Mucosa of descending colon (tissue), 3 donors: Measurements from ENCODE around the gene PLGRKT. TPM values are rescaled to one million over a fixed set of nuclear protein-coding genes. Genes with fewer than 3 reads are reported as not detected.
"Not testable (repeated sequence)": the region's sequence is repeated elsewhere in the genome, so short reads cannot be mapped to it uniquely, and the experiment has no call there.

ENCODE experiments used
- ATAC-seq: fragments of 200-7000 bp; cut with Tn5 transposase; one replicate; pipeline ENCODE4 v1.9.1; 2020; ENCODE audit warnings: mild to moderate bottlenecking, moderate library complexity
- DNase-seq, 3 donors: peaks; one replicate each; pipeline ENCODE4 v3.0.0-alpha.2; 2020
- H3K36me3 ChIP-seq: fragments of 200-600 bp; one replicate; pipeline ENCODE4 v1.8.0; 2021; ENCODE audit warnings: low read depth, mild to moderate bottlenecking
- H3K4me1 ChIP-seq: fragments of 200-600 bp; one replicate; pipeline ENCODE4 v1.8.0; 2021; ENCODE audit warnings: low read depth, mild to moderate bottlenecking
- H3K4me3 ChIP-seq: fragments of 200-600 bp; one replicate; pipeline ENCODE4 v1.8.0; 2021; ENCODE audit warnings: mild to moderate bottlenecking
- H3K9me3 ChIP-seq: fragments of 200-600 bp; one replicate; pipeline ENCODE4 v1.8.0; 2021; ENCODE audit warnings: mild to moderate bottlenecking
- intact Hi-C, 2 donors: fragments of 100-400 bp; cut with DNase I in 1 of 2; cut with micrococcal nuclease in 1 of 2; formaldehyde crosslinking; loops; one replicate each; pipeline versions ENCODE4 v1.11.0 to v1.11.1; 2022; cut with DNase I, micrococcal nuclease
- total RNA-seq, 3 donors: library from RNA; stranded (reverse); fragmentation: NEBNext Ultra II Directional in 2 of 3; extraction: Animal tissue kit (Norgen Biotek cat#: 25700) in 2 of 3; gene quantifications; one replicate each; pipeline versions ENCODE4 v1.2.1 to v1.2.4, GENCODE V29; 2021 to 2023
- TF ChIP-seq, protein P1 (sequence below): fragments of 200-600 bp; IDR thresholded peaks from one replicate; pipeline ENCODE4 v1.8.0; 2022; ENCODE audit warnings: antibody characterized with exemption, mild to moderate bottlenecking
- donor health status: DM: no; HTN: no; CAD: no; lungs with moderate emphysema.
- donor health status: DM: no; HTN: no; CAD: no.
- donor health status: DM: no; HTN: yes; CAD: no.

PLGRKT gene
- total RNA-seq, 3 donors from 2014 or later: 34.0 to 67.1 (median 53.0) TPM

DNA sequence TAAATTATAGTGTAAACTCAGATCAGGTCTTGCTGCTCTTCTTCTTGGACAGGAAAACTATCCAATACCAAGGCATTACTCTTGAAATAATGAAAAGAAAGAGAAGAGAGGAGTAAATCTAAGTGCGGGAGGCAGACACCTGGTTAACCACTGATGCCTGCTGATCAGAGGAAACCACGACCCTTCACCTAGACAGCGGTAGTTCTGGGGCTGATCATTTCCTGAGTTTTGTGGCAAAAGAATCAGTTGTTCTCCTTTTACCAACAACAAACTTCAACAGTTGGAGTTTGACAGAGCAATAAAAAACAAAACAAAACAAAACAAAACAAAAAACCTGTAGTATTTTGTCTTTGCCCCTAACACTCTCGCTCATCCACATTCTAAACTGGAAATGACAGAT is 101.0 kb downstream of the PLGRKT start:
- ATAC-seq: no peak
- intact Hi-C loops: no loop called here
- H3K4me3 ChIP-seq: no peak overlapping the region
- H3K9me3 ChIP-seq: no peaks in the 10 kb centered on the region
- DNase-seq: no peak
- H3K36me3 ChIP-seq: no peaks in the 10 kb centered on the region
- TF ChIP-seq, protein P1, sequence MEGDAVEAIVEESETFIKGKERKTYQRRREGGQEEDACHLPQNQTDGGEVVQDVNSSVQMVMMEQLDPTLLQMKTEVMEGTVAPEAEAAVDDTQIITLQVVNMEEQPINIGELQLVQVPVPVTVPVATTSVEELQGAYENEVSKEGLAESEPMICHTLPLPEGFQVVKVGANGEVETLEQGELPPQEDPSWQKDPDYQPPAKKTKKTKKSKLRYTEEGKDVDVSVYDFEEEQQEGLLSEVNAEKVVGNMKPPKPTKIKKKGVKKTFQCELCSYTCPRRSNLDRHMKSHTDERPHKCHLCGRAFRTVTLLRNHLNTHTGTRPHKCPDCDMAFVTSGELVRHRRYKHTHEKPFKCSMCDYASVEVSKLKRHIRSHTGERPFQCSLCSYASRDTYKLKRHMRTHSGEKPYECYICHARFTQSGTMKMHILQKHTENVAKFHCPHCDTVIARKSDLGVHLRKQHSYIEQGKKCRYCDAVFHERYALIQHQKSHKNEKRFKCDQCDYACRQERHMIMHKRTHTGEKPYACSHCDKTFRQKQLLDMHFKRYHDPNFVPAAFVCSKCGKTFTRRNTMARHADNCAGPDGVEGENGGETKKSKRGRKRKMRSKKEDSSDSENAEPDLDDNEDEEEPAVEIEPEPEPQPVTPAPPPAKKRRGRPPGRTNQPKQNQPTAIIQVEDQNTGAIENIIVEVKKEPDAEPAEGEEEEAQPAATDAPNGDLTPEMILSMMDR: no peak
- H3K4me1 ChIP-seq: no peaks in the 10 kb centered on the region

DNA sequence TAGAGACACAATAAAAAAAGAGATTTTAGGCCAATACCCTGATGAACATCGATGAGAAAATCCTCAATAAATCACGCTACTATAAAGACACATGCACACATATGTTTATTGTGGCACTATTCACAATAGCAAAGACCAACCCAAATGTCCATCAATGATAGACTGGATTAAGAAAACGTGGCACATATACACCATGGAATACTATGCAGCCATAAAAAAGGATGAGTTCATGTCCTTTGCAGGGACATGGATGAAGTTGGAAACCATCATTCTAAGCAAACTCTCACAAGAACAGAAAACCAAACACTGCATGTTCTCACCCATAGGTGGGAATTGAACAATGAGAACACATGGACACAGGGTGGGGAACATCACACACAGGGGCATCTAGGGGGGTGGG is 106.4 kb downstream of the PLGRKT start:
- H3K4me1 ChIP-seq, ATAC-seq, H3K4me3 ChIP-seq, H3K9me3 ChIP-seq, DNase-seq, intact Hi-C loops, H3K36me3 ChIP-seq: not testable (repeated sequence)

DNA sequence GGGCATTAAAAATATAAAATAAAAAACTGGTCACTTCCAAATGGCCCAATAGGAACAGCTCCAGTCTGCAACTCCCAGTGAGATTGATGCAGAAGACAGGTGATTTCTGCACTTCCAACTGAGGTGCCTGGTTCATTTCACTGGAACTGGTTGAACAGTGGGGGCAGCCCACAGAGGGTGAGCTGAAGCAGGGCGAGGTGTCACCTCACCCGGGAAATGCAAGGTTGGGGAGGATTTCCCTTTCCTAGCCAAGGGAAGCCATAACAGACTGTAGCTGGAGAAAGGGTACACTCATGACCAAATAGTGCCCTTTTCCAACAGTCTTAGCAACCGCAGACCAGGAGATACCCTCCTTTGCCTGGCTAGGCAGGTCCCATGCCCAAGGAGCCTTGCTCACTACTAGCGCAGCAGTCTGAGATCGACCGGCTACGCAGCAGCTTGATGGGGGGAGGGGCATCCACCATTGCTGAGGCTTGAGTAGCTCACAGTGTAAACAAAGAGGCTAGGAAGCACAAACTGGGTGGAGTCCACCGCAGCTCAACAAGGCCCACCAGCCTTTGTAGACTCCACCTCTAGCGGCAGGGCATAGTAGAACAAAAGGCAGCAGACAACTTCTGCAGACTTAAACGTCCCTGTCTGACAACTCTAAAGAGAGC is 110.7 kb downstream of the PLGRKT start:
- Histone ChIP-seq H3K4me3 (no peak overlapping the region), H3K4me1 (no peaks in the 10 kb centered on the region), H3K36me3 (no peaks in the 10 kb centered on the region), H3K9me3 (no peaks in the 10 kb centered on the region)
- TF ChIP-seq, protein P1: no peak
- DNase-seq: no peak
- intact Hi-C loops: no loop called here
- ATAC-seq: peak; percentile 40

DNA sequence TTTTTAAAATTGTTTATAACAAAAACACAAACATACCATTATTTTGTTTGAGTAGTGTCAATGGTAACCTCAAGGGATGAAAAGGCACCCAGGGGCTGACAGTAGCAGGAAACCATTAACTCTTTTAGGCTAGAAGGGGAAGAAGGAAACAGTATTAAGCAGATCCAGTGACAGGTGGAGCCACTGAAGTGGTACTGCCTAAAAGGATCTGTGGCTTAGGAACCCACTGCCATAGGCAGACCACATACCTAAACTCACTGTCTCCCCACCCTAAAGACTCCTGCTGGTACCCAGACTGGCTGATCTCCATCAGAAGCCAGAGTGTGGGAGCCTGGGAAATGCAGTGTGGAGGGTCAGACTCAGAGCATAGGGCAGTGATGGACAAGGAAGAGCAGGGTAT is 111.5 kb downstream of the PLGRKT start:
- Histone ChIP-seq H3K4me3 (no peak overlapping the region), H3K9me3 (no peaks in the 10 kb centered on the region), H3K4me1 (no peaks in the 10 kb centered on the region), H3K36me3 (no peaks in the 10 kb centered on the region)
- intact Hi-C loops: no loop called here
- DNase-seq: no peak
- TF ChIP-seq, protein P1: no peak
- ATAC-seq: no peak

DNA sequence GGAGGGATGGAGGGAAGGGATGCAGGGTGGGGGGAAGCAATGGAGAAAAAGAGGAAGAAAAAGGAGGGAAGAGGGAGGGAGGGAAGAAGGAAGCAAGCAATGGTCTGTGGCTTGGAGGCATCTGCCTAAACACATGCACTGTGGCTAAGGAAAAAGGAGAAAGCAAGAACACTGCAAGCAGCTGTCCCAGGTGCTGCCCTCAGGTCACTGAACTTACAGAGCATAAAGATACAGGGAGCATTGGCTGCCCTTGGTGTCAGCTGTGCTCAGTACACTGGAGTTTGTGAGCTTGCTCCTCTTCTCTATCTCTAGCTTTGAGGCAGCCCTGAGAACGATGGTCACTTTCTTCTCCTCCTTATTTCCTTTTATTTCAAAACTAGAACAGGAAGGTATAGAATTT is 116.1 kb downstream of the PLGRKT start:
- DNase-seq, ATAC-seq, H3K4me1 ChIP-seq, H3K36me3 ChIP-seq, intact Hi-C loops, H3K9me3 ChIP-seq, H3K4me3 ChIP-seq: not testable (repeated sequence)

DNA sequence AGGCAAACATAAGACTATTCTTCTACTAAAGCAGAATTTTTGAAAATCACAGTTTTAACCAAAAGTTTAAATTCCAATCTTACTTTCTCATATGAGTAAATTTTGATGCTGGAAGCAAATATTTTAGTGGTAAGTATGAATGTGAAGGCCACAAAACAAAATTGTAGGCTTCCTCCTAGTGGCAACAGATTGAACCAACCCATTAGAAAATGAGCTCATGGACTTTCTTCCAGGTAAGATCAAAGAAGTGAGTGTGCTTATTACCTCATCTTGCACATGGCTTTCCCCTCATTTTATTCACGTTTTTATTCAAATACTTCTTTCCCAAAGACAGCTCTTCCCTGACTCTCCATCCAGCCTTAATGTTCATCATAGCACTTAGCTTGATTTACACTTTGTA is 116.7 kb downstream of the PLGRKT start:
- intact Hi-C loops: no loop called here
- Histone ChIP-seq H3K4me3 (no peak overlapping the region), H3K36me3 (no peaks in the 10 kb centered on the region), H3K4me1 (no peaks in the 10 kb centered on the region), H3K9me3 (peaks cover 4% of the 10 kb centered on the region)
- DNase-seq (no peak), ATAC-seq (no peak)
- TF ChIP-seq, protein P1: no peak

DNA sequence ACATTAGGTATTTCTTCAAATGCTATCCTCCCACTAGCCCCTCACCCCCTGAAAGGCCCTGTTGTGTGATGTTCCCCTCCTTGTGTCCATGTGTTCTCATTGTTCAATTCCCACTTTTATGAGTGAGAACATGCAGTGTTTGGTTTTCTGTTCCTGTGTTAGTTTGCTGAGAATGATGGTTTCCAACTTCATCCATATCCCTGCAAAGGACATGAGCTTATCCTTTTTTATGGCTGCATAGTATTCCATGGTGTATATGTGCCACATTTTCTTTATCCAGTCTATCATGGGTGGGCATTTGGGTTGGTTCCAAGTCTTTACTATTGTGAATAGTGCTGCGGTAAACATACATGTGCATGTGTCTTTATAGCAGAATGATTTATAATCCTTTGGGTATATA is 121.3 kb downstream of the PLGRKT start:
- ATAC-seq, H3K4me3 ChIP-seq, H3K4me1 ChIP-seq, intact Hi-C loops, DNase-seq, H3K36me3 ChIP-seq: not testable (repeated sequence)
- peaks cover 21% of the 10 kb centered on the region for H3K9me3 ChIP-seq
